ENCODE results near the gene PRKD2.

The PRKD2 gene

GRCh38 chr19:46670813-46671212 lies 46.1 kb downstream of the PRKD2 start:
- TF ChIP-seq TAF1 (IDR thresholded peaks at IDR 0.05; ENCODE audit: borderline replicate concordance, insufficient read depth, low read length) (no peak), FOXP2 (optimal IDR thresholded peaks at IDR 0.05; ENCODE audit: borderline replicate concordance, extremely low read depth, extremely low read length, insufficient read depth) (no peak)

GRCh38 chr19:46668662-46669061 lies 48.3 kb downstream of the PRKD2 start:
- TF ChIP-seq FOXP2 (optimal IDR thresholded peaks at IDR 0.05; ENCODE audit: borderline replicate concordance, extremely low read depth, extremely low read length, insufficient read depth) (no peak), TAF1 (IDR thresholded peaks at IDR 0.05; ENCODE audit: borderline replicate concordance, insufficient read depth, low read length) (no peak), POLR2AphosphoS5 (IDR thresholded peaks at IDR 0.05; ENCODE audit: low read depth, low read length) (no peak), SIN3A (IDR thresholded peaks at IDR 0.05; ENCODE audit: borderline replicate concordance, insufficient read depth, low read length) (no peak)
- TF ChIP-seq, protein P1, sequence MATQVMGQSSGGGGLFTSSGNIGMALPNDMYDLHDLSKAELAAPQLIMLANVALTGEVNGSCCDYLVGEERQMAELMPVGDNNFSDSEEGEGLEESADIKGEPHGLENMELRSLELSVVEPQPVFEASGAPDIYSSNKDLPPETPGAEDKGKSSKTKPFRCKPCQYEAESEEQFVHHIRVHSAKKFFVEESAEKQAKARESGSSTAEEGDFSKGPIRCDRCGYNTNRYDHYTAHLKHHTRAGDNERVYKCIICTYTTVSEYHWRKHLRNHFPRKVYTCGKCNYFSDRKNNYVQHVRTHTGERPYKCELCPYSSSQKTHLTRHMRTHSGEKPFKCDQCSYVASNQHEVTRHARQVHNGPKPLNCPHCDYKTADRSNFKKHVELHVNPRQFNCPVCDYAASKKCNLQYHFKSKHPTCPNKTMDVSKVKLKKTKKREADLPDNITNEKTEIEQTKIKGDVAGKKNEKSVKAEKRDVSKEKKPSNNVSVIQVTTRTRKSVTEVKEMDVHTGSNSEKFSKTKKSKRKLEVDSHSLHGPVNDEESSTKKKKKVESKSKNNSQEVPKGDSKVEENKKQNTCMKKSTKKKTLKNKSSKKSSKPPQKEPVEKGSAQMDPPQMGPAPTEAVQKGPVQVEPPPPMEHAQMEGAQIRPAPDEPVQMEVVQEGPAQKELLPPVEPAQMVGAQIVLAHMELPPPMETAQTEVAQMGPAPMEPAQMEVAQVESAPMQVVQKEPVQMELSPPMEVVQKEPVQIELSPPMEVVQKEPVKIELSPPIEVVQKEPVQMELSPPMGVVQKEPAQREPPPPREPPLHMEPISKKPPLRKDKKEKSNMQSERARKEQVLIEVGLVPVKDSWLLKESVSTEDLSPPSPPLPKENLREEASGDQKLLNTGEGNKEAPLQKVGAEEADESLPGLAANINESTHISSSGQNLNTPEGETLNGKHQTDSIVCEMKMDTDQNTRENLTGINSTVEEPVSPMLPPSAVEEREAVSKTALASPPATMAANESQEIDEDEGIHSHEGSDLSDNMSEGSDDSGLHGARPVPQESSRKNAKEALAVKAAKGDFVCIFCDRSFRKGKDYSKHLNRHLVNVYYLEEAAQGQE (IDR thresholded peaks at IDR 0.05; ENCODE audit: insufficient read depth in 1 of 2, low read depth in 2 of 2, low read length in 2 of 2) = no peak

DNA sequence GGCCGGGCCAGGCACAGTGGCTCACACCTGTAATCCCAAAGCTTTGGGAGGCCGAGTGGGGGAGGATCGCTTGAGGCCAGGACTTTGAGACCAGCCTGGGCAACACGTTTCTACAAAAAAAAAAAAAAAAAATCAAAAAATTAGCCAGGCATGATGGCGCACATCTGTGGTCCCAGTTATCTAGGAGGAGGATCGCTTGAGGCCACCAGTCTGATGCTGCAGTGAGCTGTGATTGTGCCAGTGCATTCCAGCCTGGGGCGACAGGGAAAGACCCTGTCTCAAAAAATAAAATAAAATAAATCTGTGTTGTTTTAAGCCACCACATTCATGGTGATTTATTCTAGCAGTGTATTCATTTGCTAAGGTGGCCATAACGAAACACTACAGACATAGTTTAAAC lies 51.8 kb downstream of the PRKD2 start:
- TF ChIP-seq FOXP2 (optimal IDR thresholded peaks at IDR 0.05; ENCODE audit: borderline replicate concordance, extremely low read depth, extremely low read length, insufficient read depth) (no peak), TAF1 (IDR thresholded peaks at IDR 0.05; ENCODE audit: borderline replicate concordance, insufficient read depth, low read length) (no peak), POLR2AphosphoS5 (IDR thresholded peaks at IDR 0.05; ENCODE audit: low read depth, low read length) (no peak), SIN3A (IDR thresholded peaks at IDR 0.05; ENCODE audit: borderline replicate concordance, insufficient read depth, low read length) (no peak)
- TF ChIP-seq, protein P1 (IDR thresholded peaks at IDR 0.05; ENCODE audit: insufficient read depth in 1 of 2, low read depth in 2 of 2, low read length in 2 of 2) = no peak

DNA sequence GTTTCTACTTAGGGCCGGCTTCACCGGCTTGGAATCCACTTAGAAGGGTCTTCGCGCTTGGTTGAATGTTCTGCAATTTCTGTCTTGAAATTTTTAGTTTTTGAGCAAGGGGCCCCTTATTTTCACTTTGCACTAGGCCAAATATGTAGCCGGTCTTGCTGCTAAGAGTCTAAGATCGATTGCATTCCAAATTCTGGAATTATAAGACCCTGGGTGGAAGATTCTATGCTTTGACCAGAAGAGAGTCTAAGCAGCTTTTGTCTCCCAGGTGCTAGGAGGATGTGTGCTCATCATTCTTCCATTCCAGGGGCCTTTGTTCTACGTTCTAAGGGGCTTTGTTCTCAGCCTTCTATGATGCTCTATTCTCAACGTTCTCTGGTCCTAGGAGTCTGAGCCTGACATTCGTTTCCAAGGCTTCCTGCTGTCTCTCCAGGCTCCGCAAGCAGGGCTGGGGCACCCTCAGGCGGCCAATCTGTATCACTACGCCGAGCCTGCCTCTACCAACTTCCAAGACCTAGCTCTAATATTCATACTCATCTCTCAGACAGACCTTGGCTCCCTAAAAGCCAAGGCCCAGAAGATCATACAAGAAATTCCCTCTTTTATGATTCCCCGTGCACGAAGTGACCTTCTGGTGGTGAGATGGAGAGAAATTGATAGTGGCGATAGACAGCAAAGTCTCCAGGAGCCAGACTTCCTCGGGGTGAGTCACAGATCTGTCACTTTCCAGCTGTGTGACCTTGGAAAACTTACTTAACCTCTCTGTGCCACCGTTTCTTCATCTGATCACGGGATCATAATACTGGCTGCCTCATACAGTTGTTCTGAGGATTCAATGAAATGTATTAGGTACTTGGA lies 55.0 kb downstream of the PRKD2 start:
- TF ChIP-seq FOXP2 (optimal IDR thresholded peaks at IDR 0.05; ENCODE audit: borderline replicate concordance, extremely low read depth, extremely low read length, insufficient read depth) = no peak

- TF ChIP-seq, protein P1 (IDR thresholded peaks at IDR 0.05; ENCODE audit: insufficient read depth in 1 of 2, low read depth in 2 of 2, low read length in 2 of 2) = no peak
- peak; percentile 97 for TF ChIP-seq FOXP2 (optimal IDR thresholded peaks at IDR 0.05; ENCODE audit: borderline replicate concordance, extremely low read depth, extremely low read length, insufficient read depth)
Observed at GRCh38 chr19:46661020-46661731, 55.7 kb downstream of the PRKD2 start, which contains the start of gene DACT3. TSS of gene DACT3 (minus strand) at chr19:46661182. CDS start at chr19:46661064, 118 bp downstream.

GRCh38 chr19:46660551-46661019 lies 56.3 kb downstream of the PRKD2 start:
- TF ChIP-seq, protein P1 (IDR thresholded peaks at IDR 0.05; ENCODE audit: insufficient read depth in 1 of 2, low read depth in 2 of 2, low read length in 2 of 2) = no peak
- no peak for TF ChIP-seq TAF1 (IDR thresholded peaks at IDR 0.05; ENCODE audit: borderline replicate concordance, insufficient read depth, low read length)
- TF ChIP-seq FOXP2 (optimal IDR thresholded peaks at IDR 0.05; ENCODE audit: borderline replicate concordance, extremely low read depth, extremely low read length, insufficient read depth) = no peak
- no peak for TF ChIP-seq POLR2AphosphoS5 (IDR thresholded peaks at IDR 0.05; ENCODE audit: low read depth, low read length)
- TF ChIP-seq SIN3A (IDR thresholded peaks at IDR 0.05; ENCODE audit: borderline replicate concordance, insufficient read depth, low read length) = no peak

Data from PFSK-1 (cell line).